ENCODE results near the gene TMEM175. TPM values are rescaled to one million over a fixed set of nuclear protein-coding genes. Genes with fewer than 3 reads are reported as not detected.

The TMEM175 gene
- total and polyA plus RNA-seq, 9 of the 15 experiments (the other 6 are each of a cell fraction or from before 2014, with no cell fraction given), result 0.13 to 30.9 (median 9.4) TPM

DNA sequence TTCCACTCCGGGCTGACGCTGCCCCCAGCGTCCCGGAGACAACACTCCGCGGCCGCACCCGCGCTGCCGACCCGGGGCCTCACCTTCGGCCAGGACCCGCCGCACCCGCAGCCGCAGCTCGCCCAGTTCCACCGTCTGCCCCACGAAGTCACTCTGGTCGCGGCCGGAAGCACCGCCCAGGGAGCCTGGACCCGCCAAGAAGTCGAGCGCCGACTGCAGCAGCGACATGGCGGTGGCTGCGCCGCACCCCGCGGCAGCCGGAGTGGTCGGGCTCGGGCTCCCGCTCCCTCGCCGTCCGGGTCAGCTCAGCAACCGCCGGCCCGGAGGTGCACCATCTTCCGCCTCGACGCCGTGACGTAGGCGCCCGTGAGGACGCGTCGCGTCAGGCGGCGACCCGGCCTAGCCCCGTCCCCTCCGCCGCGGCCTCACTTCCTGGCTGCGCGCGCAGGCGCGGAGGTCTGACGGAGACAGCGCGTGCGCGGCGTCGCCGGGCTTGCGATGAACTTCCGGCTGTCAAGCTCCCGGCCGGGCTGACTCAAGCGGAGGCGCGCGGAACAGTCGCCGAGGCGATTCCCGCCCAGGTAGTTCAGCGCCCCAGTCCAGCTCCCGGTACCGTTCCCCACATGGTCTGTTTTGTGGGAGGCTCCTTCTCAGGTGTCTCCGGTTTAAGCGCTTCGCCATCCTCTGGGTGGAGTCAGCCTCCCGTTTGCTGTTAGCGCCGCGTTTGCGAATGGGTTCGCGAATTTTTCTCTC lies at the start of gene TMEM175, which contains the start of gene GAK (continued):
- TF ChIP-seq MEIS2 (IDR thresholded peaks at IDR 0.05; ENCODE audit: partially characterized antibody) (peak; percentile 96), TAF9B (IDR thresholded peaks at IDR 0.05; ENCODE audit: partially characterized antibody) (peak; percentile 34), TGIF2 (CRISPR knock-in tag; IDR thresholded peaks at IDR 0.05) (peak; percentile 64; the same call in 1 of the 2 replicates), HDAC8 (tag; IDR thresholded peaks at IDR 0.05) (no peak), ZNF507 (tag; conservative IDR thresholded peaks at IDR 0.05) (no peak), ZFP36 (IDR thresholded peaks at IDR 0.05; ENCODE audit: low read depth, low read length, partially characterized antibody) (no peak), KDM1A (IDR thresholded peaks at IDR 0.05) (no peak), C11orf30 (IDR thresholded peaks at IDR 0.05; ENCODE audit: low read depth) (peak; percentile 91), CHD1 (IDR thresholded peaks at IDR 0.05; ENCODE audit: low read length) (peak; percentile 68), ARID2 (IDR thresholded peaks at IDR 0.05) (no peak), ZNF174 (CRISPR knock-in tag; IDR thresholded peaks at IDR 0.05) (no peak), RBM39 (optimal IDR thresholded peaks at IDR 0.05; ENCODE audit: low read depth, low read length) (no peak), TCF3 (CRISPR knock-in tag; IDR thresholded peaks at IDR 0.05) (no peak; the same call in none of the 2 replicates), ZNF347 (CRISPR knock-in tag; IDR thresholded peaks at IDR 0.05; ENCODE audit: low read depth) (no peak)
- TF ChIP-seq, protein P1, sequence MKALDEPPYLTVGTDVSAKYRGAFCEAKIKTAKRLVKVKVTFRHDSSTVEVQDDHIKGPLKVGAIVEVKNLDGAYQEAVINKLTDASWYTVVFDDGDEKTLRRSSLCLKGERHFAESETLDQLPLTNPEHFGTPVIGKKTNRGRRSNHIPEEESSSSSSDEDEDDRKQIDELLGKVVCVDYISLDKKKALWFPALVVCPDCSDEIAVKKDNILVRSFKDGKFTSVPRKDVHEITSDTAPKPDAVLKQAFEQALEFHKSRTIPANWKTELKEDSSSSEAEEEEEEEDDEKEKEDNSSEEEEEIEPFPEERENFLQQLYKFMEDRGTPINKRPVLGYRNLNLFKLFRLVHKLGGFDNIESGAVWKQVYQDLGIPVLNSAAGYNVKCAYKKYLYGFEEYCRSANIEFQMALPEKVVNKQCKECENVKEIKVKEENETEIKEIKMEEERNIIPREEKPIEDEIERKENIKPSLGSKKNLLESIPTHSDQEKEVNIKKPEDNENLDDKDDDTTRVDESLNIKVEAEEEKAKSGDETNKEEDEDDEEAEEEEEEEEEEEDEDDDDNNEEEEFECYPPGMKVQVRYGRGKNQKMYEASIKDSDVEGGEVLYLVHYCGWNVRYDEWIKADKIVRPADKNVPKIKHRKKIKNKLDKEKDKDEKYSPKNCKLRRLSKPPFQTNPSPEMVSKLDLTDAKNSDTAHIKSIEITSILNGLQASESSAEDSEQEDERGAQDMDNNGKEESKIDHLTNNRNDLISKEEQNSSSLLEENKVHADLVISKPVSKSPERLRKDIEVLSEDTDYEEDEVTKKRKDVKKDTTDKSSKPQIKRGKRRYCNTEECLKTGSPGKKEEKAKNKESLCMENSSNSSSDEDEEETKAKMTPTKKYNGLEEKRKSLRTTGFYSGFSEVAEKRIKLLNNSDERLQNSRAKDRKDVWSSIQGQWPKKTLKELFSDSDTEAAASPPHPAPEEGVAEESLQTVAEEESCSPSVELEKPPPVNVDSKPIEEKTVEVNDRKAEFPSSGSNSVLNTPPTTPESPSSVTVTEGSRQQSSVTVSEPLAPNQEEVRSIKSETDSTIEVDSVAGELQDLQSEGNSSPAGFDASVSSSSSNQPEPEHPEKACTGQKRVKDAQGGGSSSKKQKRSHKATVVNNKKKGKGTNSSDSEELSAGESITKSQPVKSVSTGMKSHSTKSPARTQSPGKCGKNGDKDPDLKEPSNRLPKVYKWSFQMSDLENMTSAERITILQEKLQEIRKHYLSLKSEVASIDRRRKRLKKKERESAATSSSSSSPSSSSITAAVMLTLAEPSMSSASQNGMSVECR (CRISPR knock-in tag; IDR thresholded peaks at IDR 0.05), result peak; percentile 86
- TF ChIP-seq, protein P2, sequence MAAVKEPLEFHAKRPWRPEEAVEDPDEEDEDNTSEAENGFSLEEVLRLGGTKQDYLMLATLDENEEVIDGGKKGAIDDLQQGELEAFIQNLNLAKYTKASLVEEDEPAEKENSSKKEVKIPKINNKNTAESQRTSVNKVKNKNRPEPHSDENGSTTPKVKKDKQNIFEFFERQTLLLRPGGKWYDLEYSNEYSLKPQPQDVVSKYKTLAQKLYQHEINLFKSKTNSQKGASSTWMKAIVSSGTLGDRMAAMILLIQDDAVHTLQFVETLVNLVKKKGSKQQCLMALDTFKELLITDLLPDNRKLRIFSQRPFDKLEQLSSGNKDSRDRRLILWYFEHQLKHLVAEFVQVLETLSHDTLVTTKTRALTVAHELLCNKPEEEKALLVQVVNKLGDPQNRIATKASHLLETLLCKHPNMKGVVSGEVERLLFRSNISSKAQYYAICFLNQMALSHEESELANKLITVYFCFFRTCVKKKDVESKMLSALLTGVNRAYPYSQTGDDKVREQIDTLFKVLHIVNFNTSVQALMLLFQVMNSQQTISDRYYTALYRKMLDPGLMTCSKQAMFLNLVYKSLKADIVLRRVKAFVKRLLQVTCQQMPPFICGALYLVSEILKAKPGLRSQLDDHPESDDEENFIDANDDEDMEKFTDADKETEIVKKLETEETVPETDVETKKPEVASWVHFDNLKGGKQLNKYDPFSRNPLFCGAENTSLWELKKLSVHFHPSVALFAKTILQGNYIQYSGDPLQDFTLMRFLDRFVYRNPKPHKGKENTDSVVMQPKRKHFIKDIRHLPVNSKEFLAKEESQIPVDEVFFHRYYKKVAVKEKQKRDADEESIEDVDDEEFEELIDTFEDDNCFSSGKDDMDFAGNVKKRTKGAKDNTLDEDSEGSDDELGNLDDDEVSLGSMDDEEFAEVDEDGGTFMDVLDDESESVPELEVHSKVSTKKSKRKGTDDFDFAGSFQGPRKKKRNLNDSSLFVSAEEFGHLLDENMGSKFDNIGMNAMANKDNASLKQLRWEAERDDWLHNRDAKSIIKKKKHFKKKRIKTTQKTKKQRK (IDR thresholded peaks at IDR 0.05; ENCODE audit: borderline replicate concordance, low read depth, low read length), result no peak
- TF ChIP-seq, protein P3, sequence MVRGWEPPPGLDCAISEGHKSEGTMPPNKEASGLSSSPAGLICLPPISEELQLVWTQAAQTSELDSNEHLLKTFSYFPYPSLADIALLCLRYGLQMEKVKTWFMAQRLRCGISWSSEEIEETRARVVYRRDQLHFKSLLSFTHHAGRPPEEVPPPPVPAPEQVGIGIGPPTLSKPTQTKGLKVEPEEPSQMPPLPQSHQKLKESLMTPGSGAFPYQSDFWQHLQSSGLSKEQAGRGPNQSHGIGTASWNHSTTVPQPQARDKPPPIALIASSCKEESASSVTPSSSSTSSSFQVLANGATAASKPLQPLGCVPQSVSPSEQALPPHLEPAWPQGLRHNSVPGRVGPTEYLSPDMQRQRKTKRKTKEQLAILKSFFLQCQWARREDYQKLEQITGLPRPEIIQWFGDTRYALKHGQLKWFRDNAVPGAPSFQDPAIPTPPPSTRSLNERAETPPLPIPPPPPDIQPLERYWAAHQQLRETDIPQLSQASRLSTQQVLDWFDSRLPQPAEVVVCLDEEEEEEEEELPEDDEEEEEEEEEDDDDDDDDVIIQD (CRISPR knock-in tag; IDR thresholded peaks at IDR 0.05), result no peak; the same call in 1 of the 2 replicates
- TF ChIP-seq, protein P4, sequence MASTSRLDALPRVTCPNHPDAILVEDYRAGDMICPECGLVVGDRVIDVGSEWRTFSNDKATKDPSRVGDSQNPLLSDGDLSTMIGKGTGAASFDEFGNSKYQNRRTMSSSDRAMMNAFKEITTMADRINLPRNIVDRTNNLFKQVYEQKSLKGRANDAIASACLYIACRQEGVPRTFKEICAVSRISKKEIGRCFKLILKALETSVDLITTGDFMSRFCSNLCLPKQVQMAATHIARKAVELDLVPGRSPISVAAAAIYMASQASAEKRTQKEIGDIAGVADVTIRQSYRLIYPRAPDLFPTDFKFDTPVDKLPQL (IDR thresholded peaks at IDR 0.05; ENCODE audit: extremely low read depth, insufficient read length), result no peak

Measured in K562 (cell line).